Small intestine (tissue), 7 donors: Measurements from ENCODE around the gene NIT2. TPM values are rescaled to one million over a fixed set of nuclear protein-coding genes. Genes with fewer than 3 reads are reported as not detected.
"Not testable (repeated sequence)": the region's sequence is repeated elsewhere in the genome, so short reads cannot be mapped to it uniquely, and the experiment has no call there.

Source experiments
- DNase-seq, 2 donors: peaks; one replicate each; pipeline versions ENCODE4 v3.0.0 to v3.0.0-alpha.2; 2013
- FAIRE-seq: peaks from 2 replicates; lab custom pipeline; 2012; peaks lifted over from hg19 to GRCh38; lab: Jason Lieb, UNC
- H3K27ac ChIP-seq, 3 donors: one replicate each; pipeline ENCODE4 v1.5.1; 2013; ENCODE audit warnings: low read length in 2 of 3, mild to moderate bottlenecking in 2 of 3, control low read depth in 1 of 3, inconsistent platforms in 1 of 3, low read depth in 1 of 3, moderate library complexity in 1 of 3
- H3K27me3 ChIP-seq, 3 donors: one replicate each; pipeline ENCODE4 v1.6.1; 2013; ENCODE audit warnings: low read length in 3 of 3, inconsistent platforms in 1 of 3; ENCODE audit not compliant: control insufficient read depth in 3 of 3, insufficient read depth in 3 of 3
- H3K36me3 ChIP-seq, 3 donors: one replicate each; pipeline ENCODE4 v1.6.1; 2013; ENCODE audit warnings: low read length in 3 of 3, inconsistent platforms in 1 of 3, low read depth in 1 of 3, mild to moderate bottlenecking in 1 of 3, moderate library complexity in 1 of 3; ENCODE audit not compliant: control insufficient read depth in 3 of 3, insufficient read depth in 2 of 3
- H3K4me1 ChIP-seq, 3 donors: one replicate each; pipeline ENCODE4 v1.6.1; 2013; ENCODE audit warnings: low read length in 2 of 3, inconsistent platforms in 1 of 3, low read depth in 1 of 3, mild to moderate bottlenecking in 1 of 3, moderate library complexity in 1 of 3; ENCODE audit not compliant: control insufficient read depth in 3 of 3, insufficient read depth in 2 of 3
- H3K4me3 ChIP-seq, 3 donors: one replicate each; pipeline ENCODE4 v1.5.1; 2013; ENCODE audit warnings: low read length in 3 of 3, control low read depth in 1 of 3, inconsistent platforms in 1 of 3, low read depth in 1 of 3, mild to moderate bottlenecking in 1 of 3, moderate library complexity in 1 of 3
- H3K9me3 ChIP-seq, 2 donors: one replicate each; pipeline ENCODE4 v1.6.1; 2013; ENCODE audit warnings: low read depth in 1 of 2, low read length in 1 of 2; ENCODE audit not compliant: control insufficient read depth in 2 of 2, insufficient read depth in 1 of 2
- WGBS, 3 donors: extraction: QIAGEN DNeasy Blood & Tissue Kit; methylation state at CpG; one replicate each; pipeline ENCODE4 v1.1.7; 2013; 5-methylcytosine and 5-hydroxymethylcytosine counted together
- polyA plus RNA-seq, 4 donors: library from polyadenylated mRNA; stranded (reverse) in 3 of 4; unstranded in 1 of 4; fragments of 200-250 nt in 3 of 4; fragments of 120-200 nt in 1 of 4; gene quantifications; one replicate each; pipeline versions ENCODE4 v1.2.1 to v1.2.3, GENCODE V29; 2013
- donor health status: healthy with polysubstance abuse.
- donor health status: control.
- donor health status: control.
- donor health status: Bipolar disorder and iron deficiency.
- donor health status: healthy.

Gene NIT2
- polyA plus RNA-seq, 4 donors = 7.0 to 102 (median 16.1) TPM

- Histone ChIP-seq H3K27ac (no peak overlapping the region), H3K36me3 (peaks cover 2 to 23% (median 4%) of the 10 kb centered on the region in 3 donors), H3K9me3 (no peaks in the 10 kb centered on the region), H3K4me3 (no peak overlapping the region), H3K27me3 (no peaks in the 10 kb centered on the region), H3K4me1 (no peaks in the 10 kb centered on the region)
- DNase-seq (no peak), FAIRE-seq (no peak)
- WGBS, 3 donors = 89 to 91% (median 91%) methylated on average over 3 of the region's 3 CpGs
Observed at GRCh38 chr3:100310355-100310965, 24.1 kb upstream of the NIT2 start.

GRCh38 chr3:100311011-100311410 lies 23.5 kb upstream of the NIT2 start:
- Histone ChIP-seq H3K27me3 (no peaks in the 10 kb centered on the region), H3K4me3 (no peak overlapping the region), H3K9me3 (no peaks in the 10 kb centered on the region), H3K36me3 (peaks cover 2 to 25% (median 4%) of the 10 kb centered on the region in 3 donors), H3K4me1 (no peaks in the 10 kb centered on the region), H3K27ac (no peak overlapping the region)
- peak; percentile 57 for FAIRE-seq
- WGBS, 3 donors = 23 to 60% (median 35%) methylated on average over 2 of the region's 2 CpGs
- peak in 1 of 2 donors; percentile 9 for DNase-seq

- H3K27me3 ChIP-seq = no peaks in the 10 kb centered on the region
- WGBS, 3 donors = 26 to 32% (median 29%) methylated on average over 8 of the region's 8 CpGs
- no peak overlapping the region for H3K4me3 ChIP-seq
- FAIRE-seq (no peak), DNase-seq (peak; percentile 47 to 71)
- H3K4me1 ChIP-seq = no peaks in the 10 kb centered on the region
- no peak overlapping the region for H3K27ac ChIP-seq
- peaks cover 2 to 22% (median 4%) of the 10 kb centered on the region in 3 donors for H3K36me3 ChIP-seq
- H3K9me3 ChIP-seq = no peaks in the 10 kb centered on the region
Observed at GRCh38 chr3:100316641-100317069, 17.9 kb upstream of the NIT2 start.

DNA sequence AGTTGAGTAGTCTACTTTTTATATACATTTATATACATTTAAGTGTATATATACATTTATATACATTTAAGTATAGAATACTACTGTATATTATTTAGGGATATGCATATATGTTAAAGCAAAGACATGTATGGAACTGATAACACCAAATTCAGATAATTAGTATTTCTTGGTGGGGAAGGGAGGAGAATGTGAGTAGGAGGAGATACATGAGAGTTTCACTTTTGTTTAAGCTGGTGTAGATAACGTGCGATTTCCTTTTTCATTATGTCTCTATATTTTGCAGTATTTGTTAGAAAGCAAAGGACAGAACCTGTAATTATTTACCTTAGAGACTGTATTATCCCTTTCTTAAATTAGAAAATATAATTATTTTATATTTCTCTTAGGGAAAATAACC lies 16.6 kb upstream of the NIT2 start:
- no peaks in the 10 kb centered on the region for H3K9me3 ChIP-seq
- H3K27me3 ChIP-seq = no peaks in the 10 kb centered on the region
- FAIRE-seq = no peak
- DNase-seq = no peak
- H3K27ac ChIP-seq = no peak overlapping the region
- H3K4me3 ChIP-seq = no peak overlapping the region
- H3K4me1 ChIP-seq = no peaks in the 10 kb centered on the region
- WGBS, 3 donors = 44 to 83% (median 65%) methylated on average over 2 of the region's 2 CpGs
- H3K36me3 ChIP-seq = peaks cover 2 to 23% (median 4%) of the 10 kb centered on the region in 3 donors

- no peak for FAIRE-seq
Observed at GRCh38 chr3:100319951-100320350, 14.6 kb upstream of the NIT2 start.

DNA sequence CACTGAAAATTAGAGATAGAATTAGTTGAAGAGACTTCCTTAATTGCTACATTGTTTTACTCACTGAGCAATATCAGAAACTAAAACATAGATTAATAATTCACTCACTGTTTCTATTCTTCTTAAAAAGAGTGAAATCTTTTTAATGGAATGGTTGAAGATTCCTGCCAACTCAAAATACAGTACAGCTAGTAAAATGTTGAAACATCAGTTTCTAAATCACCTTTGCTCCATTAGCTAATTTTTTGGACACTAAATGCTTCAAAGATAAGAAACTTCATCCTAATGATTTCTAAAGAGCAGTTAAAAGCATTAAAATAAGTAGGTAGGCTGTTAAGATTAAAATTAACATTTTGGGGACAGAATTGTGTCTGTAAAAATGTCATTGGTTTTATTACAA lies 10.5 kb upstream of the NIT2 start:
- peaks cover 2 to 14% (median 5%) of the 10 kb centered on the region in 3 donors for H3K36me3 ChIP-seq
- no peak for DNase-seq
- no peak overlapping the region for H3K4me3 ChIP-seq
- H3K4me1 ChIP-seq = no peaks in the 10 kb centered on the region
- no peak for FAIRE-seq
- H3K27ac ChIP-seq = no peak overlapping the region
- no peaks in the 10 kb centered on the region for H3K9me3 ChIP-seq
- no peaks in the 10 kb centered on the region for H3K27me3 ChIP-seq

More at GRCh38 chr3:100319951-100320350, 14.6 kb upstream of the NIT2 start:
- Histone ChIP-seq H3K27me3 (no peaks in the 10 kb centered on the region), H3K4me1 (no peaks in the 10 kb centered on the region), H3K4me3 (no peak overlapping the region), H3K36me3 (peaks cover 2 to 18% (median 5%) of the 10 kb centered on the region in 3 donors), H3K27ac (no peak overlapping the region), H3K9me3 (no peaks in the 10 kb centered on the region)
- 91 to 96% (median 92%) methylated on average over 2 of the region's 2 CpGs for WGBS, 3 donors
- no peak for DNase-seq

DNA sequence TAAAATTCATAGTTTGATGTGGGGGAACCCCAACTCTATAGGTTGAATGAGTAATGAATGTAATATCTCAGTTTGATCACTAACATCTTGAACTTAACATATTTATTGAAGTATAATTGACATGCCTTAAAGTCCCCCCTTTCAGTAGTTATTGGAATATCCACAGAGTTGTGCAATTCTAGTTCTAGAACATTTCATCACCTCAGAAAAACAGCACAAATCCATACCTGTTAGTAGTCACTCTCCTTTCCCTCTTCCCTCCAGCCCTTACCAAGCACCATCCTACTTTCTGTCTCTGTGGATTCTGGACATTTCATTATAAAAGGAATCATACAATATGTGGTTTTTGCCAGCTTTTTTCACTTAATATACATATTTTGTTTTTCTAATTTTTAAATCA lies 8.7 kb upstream of the NIT2 start:
- DNase-seq (no peak), FAIRE-seq (no peak)
- Histone ChIP-seq H3K36me3 (peaks cover 0 to 9% (median 1%) of the 10 kb centered on the region in 3 donors), H3K4me3 (no peak overlapping the region), H3K4me1 (no peaks in the 10 kb centered on the region), H3K27me3 (no peaks in the 10 kb centered on the region), H3K9me3 (no peaks in the 10 kb centered on the region), H3K27ac (no peak overlapping the region)

GRCh38 chr3:100327377-100327776 lies 7.2 kb upstream of the NIT2 start:
- H3K27me3 ChIP-seq, H3K4me3 ChIP-seq, H3K9me3 ChIP-seq, H3K36me3 ChIP-seq, H3K27ac ChIP-seq, H3K4me1 ChIP-seq, DNase-seq, FAIRE-seq: not testable (repeated sequence)
- WGBS, 3 donors = 97 to 99% (median 98%) methylated on average over 5 of the region's 5 CpGs
